GM18507 (cell line): ENCODE measurements around the gene NPY4R.
A peak's percentile ranks its signal among the peaks of the same experiment; 100 is the strongest.
"Not testable (repeated sequence)": the region's sequence is repeated elsewhere in the genome, so short reads cannot be mapped to it uniquely, and the experiment has no call there.

ENCODE experiments used
- DNase-seq: peaks from one replicate; pipeline ENCODE4 v3.0.0; 2011; ENCODE audit warnings: low read depth; ENCODE audit not compliant: insufficient read length; ENCODE audit errors: extremely low spot score
- FAIRE-seq: peaks from 2 replicates; lab custom pipeline; 2011; peaks lifted over from hg19 to GRCh38; lab: Jason Lieb, UNC

Gene NPY4R

GRCh38 chr10:46462276-46462675, 3.5 kb downstream of the NPY4R start:
- FAIRE-seq, DNase-seq: not testable (repeated sequence)

- not testable (repeated sequence) for FAIRE-seq, DNase-seq
These were observed 6.2 kb downstream of the NPY4R start for GRCh38 chr10:46459579-46459978.

GRCh38 chr10:46457071-46457470, 8.7 kb downstream of the NPY4R start:
- not testable (repeated sequence) for DNase-seq, FAIRE-seq

GRCh38 chr10:46455992-46456391, 9.8 kb downstream of the NPY4R start:
- not testable (repeated sequence) for DNase-seq, FAIRE-seq

GRCh38 chr10:46451365-46451764, 14.4 kb downstream of the NPY4R start:
- not testable (repeated sequence) for FAIRE-seq, DNase-seq

GRCh38 chr10:46450829-46451228, 14.9 kb downstream of the NPY4R start:
- DNase-seq, FAIRE-seq: not testable (repeated sequence)

- not testable (repeated sequence) for DNase-seq, FAIRE-seq
These were observed 18.3 kb downstream of the NPY4R start for GRCh38 chr10:46447439-46447838.

GRCh38 chr10:46445389-46446122, 20.2 kb downstream of the NPY4R start:
- FAIRE-seq, DNase-seq: not testable (repeated sequence)

GRCh38 chr10:46443422-46443821, 22.3 kb downstream of the NPY4R start:
- FAIRE-seq = not testable (repeated sequence)

GRCh38 chr10:46442706-46443275, 23.0 kb downstream of the NPY4R start:
- FAIRE-seq, DNase-seq: not testable (repeated sequence)

More at GRCh38 chr10:46443422-46443821, 22.3 kb downstream of the NPY4R start:
- DNase-seq = not testable (repeated sequence)

- FAIRE-seq = not testable (repeated sequence)
These were observed 23.9 kb downstream of the NPY4R start for GRCh38 chr10:46441837-46442278.

GRCh38 chr10:46440942-46441341, 24.8 kb downstream of the NPY4R start:
- not testable (repeated sequence) for DNase-seq, FAIRE-seq

More at GRCh38 chr10:46441837-46442278, 23.9 kb downstream of the NPY4R start:
- DNase-seq = not testable (repeated sequence)

- FAIRE-seq, DNase-seq: not testable (repeated sequence)
These were observed 42.2 kb downstream of the NPY4R start for GRCh38 chr10:46423550-46423949.

- DNase-seq = not testable (repeated sequence)
These were observed 46.0 kb downstream of the NPY4R start for GRCh38 chr10:46419570-46420379.

GRCh38 chr10:46418283-46418682, 47.5 kb downstream of the NPY4R start:
- DNase-seq, FAIRE-seq: not testable (repeated sequence)

More at GRCh38 chr10:46419570-46420379, 46.0 kb downstream of the NPY4R start:
- not testable (repeated sequence) for FAIRE-seq

GRCh38 chr10:46415291-46415690, 50.5 kb downstream of the NPY4R start:
- FAIRE-seq = peak; percentile 58
- not testable (repeated sequence) for DNase-seq

- DNase-seq, FAIRE-seq: not testable (repeated sequence)
These were observed 53.1 kb downstream of the NPY4R start for GRCh38 chr10:46412665-46413064.

- not testable (repeated sequence) for DNase-seq, FAIRE-seq
These were observed 54.6 kb downstream of the NPY4R start for GRCh38 chr10:46411123-46411522.
